HepG2 (cell line): ENCODE results near the gene EHBP1. TPM values are rescaled to one million over a fixed set of nuclear protein-coding genes. Genes with fewer than 3 reads are reported as not detected.

Experiments used
- ATAC-seq: fragments of 200-7000 bp; cut with Tn5 transposase; 3 replicates; pipeline ENCODE4 v1.9.1; 2020; ENCODE audit warnings: mild to moderate bottlenecking, moderate library complexity
- BruUV-seq: library from RNA; stranded (reverse); fragments of 400-500 nt; replicated peaks from 2 replicates; lab custom pipeline; 2021; lab: Mats Ljungman, UMichigan
- CTCF ChIA-PET: fragments of 300-600 bp; formaldehyde crosslinking; extraction: SDS; loops from one replicate; lab custom pipeline; 2021; ENCODE audit warnings: low total read pairs, inconsistent platforms, low intra/inter-chr PET ratio; lab: Yijun Ruan, JAX
- POLR2A ChIA-PET: fragments of 350-600 bp; sonication (Branson Sonifier 250); formaldehyde crosslinking; loops from one replicate; lab custom pipeline; 2020; ENCODE audit warnings: antibody characterized with exemption, inconsistent platforms; lab: Yijun Ruan, JAX
- DNase-seq: peaks from one replicate; pipeline ENCODE4 v3.0.0-alpha.2; 2015; ENCODE audit warnings: low spot score
- FAIRE-seq: peaks from 3 replicates; lab custom pipeline; 2011; peaks lifted over from hg19 to GRCh38; lab: Jason Lieb, UNC
- H2AFZ ChIP-seq: one replicate; pipeline ENCODE4 v1.6.1; 2011; ENCODE audit warnings: low read length, inconsistent platforms
- H3K27ac ChIP-seq: fragments of 300-600 bp; 3 replicates; pipeline ENCODE4 v1.8.0; 2011; ENCODE audit warnings: mixed run types, mild to moderate bottlenecking, mixed read lengths, low read length, inconsistent platforms; ENCODE audit not compliant: insufficient read depth; ENCODE audit errors: extremely low read length
- H3K27me3 ChIP-seq, 2 experiments: fragments of 200-600 bp in 1 of 2; 2 replicates in 1 of 2; 3 replicates in 1 of 2; pipeline versions ENCODE4 v1.6.0 to v1.8.0; 2011; ENCODE audit warnings: low read length in 2 of 2, mild to moderate bottlenecking in 2 of 2, moderate library complexity in 2 of 2, inconsistent platforms in 1 of 2; ENCODE audit not compliant: insufficient read depth in 2 of 2, control insufficient read depth in 1 of 2
- H3K36me3 ChIP-seq, 2 experiments: fragments of 200-600 bp in 1 of 2; replicated peaks in 1 of 2; 2 replicates in 1 of 2; 3 replicates in 1 of 2; pipeline versions ENCODE4 v1.5.1 to v1.8.0; 2011; ENCODE audit warnings: low read length in 2 of 2, inconsistent platforms in 1 of 2; ENCODE audit not compliant: insufficient read depth in 2 of 2, control insufficient read depth in 1 of 2
- H3K4me1 ChIP-seq: 2 replicates; pipeline ENCODE4 v1.5.1; 2012; ENCODE audit warnings: low read length, inconsistent platforms; ENCODE audit not compliant: insufficient read depth
- H3K4me2 ChIP-seq: 2 replicates; pipeline ENCODE4 v1.6.0; 2011; ENCODE audit warnings: low read depth, low read length, inconsistent platforms
- H3K4me3 ChIP-seq, 3 experiments: fragments of 200-600 bp in 1 of 3; sonication (generic), shearing (Covaris generic) in 1 of 3; replicated peaks in 1 of 3; 2 replicates each; pipeline ENCODE4 v1.5.1; 2011 to 2016; ENCODE audit warnings: low read length in 3 of 3, inconsistent platforms in 2 of 3, low read depth in 2 of 3, mild to moderate bottlenecking in 2 of 3, control low read depth in 1 of 3, mixed read lengths in 1 of 3; ENCODE audit not compliant: insufficient read depth in 1 of 3
- H3K79me2 ChIP-seq: one replicate; pipeline ENCODE4 v1.6.1; 2011; ENCODE audit warnings: low read length, inconsistent platforms; ENCODE audit not compliant: insufficient read depth
- H3K9ac ChIP-seq: 2 replicates; pipeline ENCODE4 v1.6.0; 2011; ENCODE audit warnings: mild to moderate bottlenecking, low read depth, low read length, inconsistent platforms; ENCODE audit not compliant: insufficient read depth
- H3K9me3 ChIP-seq: 2 replicates; pipeline ENCODE4 v1.5.1; 2012; ENCODE audit warnings: mild to moderate bottlenecking, low read length
- H4K20me1 ChIP-seq: 2 replicates; pipeline ENCODE4 v1.6.0; 2011; ENCODE audit warnings: inconsistent platforms, mild to moderate bottlenecking, low read length, moderate library complexity; ENCODE audit not compliant: insufficient read depth
- AGO2 ChIP-seq: fragments of 200-400 bp; formaldehyde crosslinking; optimal IDR thresholded peaks from 2 replicates; pipeline ENCODE3; 2017; ENCODE audit warnings: mild to moderate bottlenecking, low read depth, low read length, moderate library complexity
- GPBP1L1 ChIP-seq: sonication (generic); formaldehyde crosslinking; IDR thresholded peaks from 2 replicates; pipeline ENCODE4 v1.5.0; 2020; ENCODE audit warnings: mild to moderate bottlenecking, missing genetic modification reagents
- HNRNPUL1 ChIP-seq: fragments of 200-400 bp; formaldehyde crosslinking; IDR thresholded peaks from 2 replicates; pipeline ENCODE4 v1.6.1; 2017; ENCODE audit warnings: low read depth, mild to moderate bottlenecking, low read length, moderate library complexity
- IKZF5 ChIP-seq: IDR thresholded peaks from 2 replicates; pipeline ENCODE4 v1.6.1; 2018; ENCODE audit warnings: missing genetic modification reagents, mild to moderate bottlenecking, missing compliant biosample characterization
- RBFOX2 ChIP-seq: fragments of 200-400 bp; formaldehyde crosslinking; IDR thresholded peaks from 2 replicates; pipeline ENCODE4 v1.6.1; 2017; ENCODE audit warnings: low read depth, mild to moderate bottlenecking, low read length
- TIGD3 ChIP-seq: sonication (generic); formaldehyde crosslinking; IDR thresholded peaks from 2 replicates; pipeline ENCODE4 v1.5.1; 2020; ENCODE audit warnings: mild to moderate bottlenecking, missing genetic modification reagents, borderline replicate concordance
- UBTF ChIP-seq: sonication (generic); formaldehyde crosslinking; IDR thresholded peaks from 2 replicates; pipeline ENCODE4 v1.4.0; 2020; ENCODE audit warnings: mild to moderate bottlenecking, missing genetic modification reagents
- ZNF12 ChIP-seq: sonication (generic); formaldehyde crosslinking; IDR thresholded peaks from 2 replicates; pipeline ENCODE4 v1.5.0; 2020; ENCODE audit warnings: missing genetic modification reagents
- ZNF740 ChIP-seq: sonication (generic); formaldehyde crosslinking; IDR thresholded peaks from 2 replicates; pipeline ENCODE4 v1.4.0; 2020; ENCODE audit warnings: missing genetic modification reagents
- ZNF83 ChIP-seq: sonication (generic); formaldehyde crosslinking; IDR thresholded peaks from 2 replicates; pipeline ENCODE4 v1.4.0; 2020; ENCODE audit warnings: missing genetic modification reagents, mild to moderate bottlenecking, borderline replicate concordance
- in situ Hi-C: cut with HindIII; loops from 2 replicates; pipeline ENCODE4 v1.10.0; 2017; ENCODE audit warnings: low pct_unique_long_range_greater_than_20kb; ENCODE audit not compliant: extremely low pct_ligation_motif_present
- intact Hi-C: fragments of 100-400 bp; cut with micrococcal nuclease; formaldehyde crosslinking; loops from one replicate; pipeline ENCODE4 v1.10.0; 2022; ENCODE audit not compliant: unreplicated experiment
- polyA plus RNA-seq, 8 experiments: library from polyadenylated mRNA; depleted of rRNA in 3 of 8; stranded (reverse) in 7 of 8; unstranded in 1 of 8; fragments of >200 nt; fragmentation: Illumina TruSeq in 4 of 8; extraction: Trizol in 4 of 8; gene quantifications; 2 replicates each; pipeline versions ENCODE4 v1.2.1 to v1.2.3, GENCODE V29; 2011 to 2016; ENCODE audit warnings: low read depth in 4 of 8, missing spikeins in 1 of 8, mixed read lengths in 1 of 8; ENCODE audit not compliant: insufficient read depth in 1 of 8
- total RNA-seq, 5 experiments: library from RNA; depleted of rRNA; stranded (reverse); fragments of >200 nt; fragmentation: Illumina TruSeq; extraction: Trizol; gene quantifications; 2 replicates each; pipeline ENCODE4 v1.2.3, GENCODE V29; 2016; ENCODE audit warnings: low read depth in 1 of 5

Gene EHBP1
- total and polyA plus RNA-seq, 2 of the 13 experiments (the other 11 are each of a cell fraction or from before 2014, with no cell fraction given) = 93.5 to 146 TPM

GRCh38 chr2:62719757-62720156, 14.2 kb downstream of the EHBP1 start:
- Histone ChIP-seq H3K4me3 (no peak overlapping the region), H3K79me2 (peaks cover 100% of the 10 kb centered on the region), H3K36me3 (peaks cover 12 to 64% of the 10 kb centered on the region in 2 experiments), H3K4me1 (peaks cover 87% of the 10 kb centered on the region), H4K20me1 (peaks cover 83% of the 10 kb centered on the region), H3K9ac (no peak overlapping the region), H3K9me3 (0 out of 2 replicates have a peak, but pooled peaks cover 5% of the 10 kb centered on the region), H3K27me3 (no peaks in the 10 kb centered on the region), H3K4me2 (no peak overlapping the region), H2AFZ (no peak overlapping the region), H3K27ac (no peak overlapping the region)
- FAIRE-seq (no peak), DNase-seq (no peak), ATAC-seq (no peak)
- TF ChIP-seq IKZF5 (CRISPR knock-in tag) (no peak), ZNF740 (CRISPR knock-in tag) (no peak), GPBP1L1 (CRISPR knock-in tag) (no peak), UBTF (CRISPR knock-in tag) (no peak), AGO2 (peak; percentile 9), ZNF83 (no peak), TIGD3 (no peak), HNRNPUL1 (no peak), ZNF12 (CRISPR knock-in tag) (0 out of 2 replicates have a peak, but pooled peaks have one; percentile 40), RBFOX2 (peak; percentile 33)
- no TSS peak for BruUV-seq
- ChIA-PET CTCF (no interaction called here), POLR2A (interaction anchor here (0.8 to 1.1 kb wide), 2 partner anchors 14 to 149 kb away, joined by 3 read pairs; partner anchors contain the start of gene EHBP1)
- intact Hi-C loops (no loop called here), in situ Hi-C loops (no loop called here)
